Esophagus muscularis mucosa (tissue), 4 donors: Measurements from ENCODE around the gene ZNF362. TPM values are rescaled to one million over a fixed set of nuclear protein-coding genes. Genes with fewer than 3 reads are reported as not detected.

Experiments
- DNase-seq: peaks from one replicate; pipeline ENCODE4 v3.0.0-alpha.2; 2017; ENCODE audit errors: extremely low spot score
- H3K27ac ChIP-seq, 4 donors: fragments of 200-600 bp; sonication (generic); replicated peaks in 1 of 4; 1 replicate in 3 of 4; 2 replicates in 1 of 4; pipeline ENCODE4 v1.5.1; 2016 to 2019; ENCODE audit warnings: mild to moderate bottlenecking in 1 of 4
- H3K27me3 ChIP-seq, 4 donors: fragments of 200-600 bp; sonication (generic); one replicate each; pipeline versions ENCODE4 v1.5.1 to v1.6.0; 2016 to 2019
- H3K36me3 ChIP-seq, 4 donors: fragments of 200-600 bp; sonication (generic); one replicate each; pipeline ENCODE4 v1.5.1; 2016 to 2019
- H3K4me1 ChIP-seq, 4 donors: fragments of 200-600 bp; sonication (generic); one replicate each; pipeline ENCODE4 v1.5.1; 2016 to 2019
- H3K4me3 ChIP-seq, 4 donors: fragments of 200-600 bp; sonication (generic); 1 replicate in 2 of 4; 2 replicates in 2 of 4; pipeline ENCODE4 v1.5.1; 2016 to 2019; ENCODE audit warnings: mild to moderate bottlenecking in 4 of 4, moderate library complexity in 1 of 4
- H3K9me3 ChIP-seq, 4 donors: fragments of 200-600 bp; sonication (generic); 1 replicate in 3 of 4; 2 replicates in 1 of 4; pipeline ENCODE4 v1.5.1; 2016 to 2019
- CTCF ChIP-seq, 3 experiments: fragments of 200-600 bp in 2 of 3; fragments of 450-650 bp in 1 of 3; sonication (generic) in 2 of 3; IDR thresholded peaks; one replicate each; pipeline ENCODE4 v1.5.1; 2017 to 2019; ENCODE audit warnings: antibody characterized with exemption in 3 of 3, mild to moderate bottlenecking in 2 of 3, moderate library complexity in 1 of 3
- EP300 ChIP-seq: sonication (generic); formaldehyde crosslinking; IDR thresholded peaks from one replicate; pipeline ENCODE4 v1.6.1; 2017; ENCODE audit warnings: antibody characterized with exemption
- POLR2A ChIP-seq: fragments of 450-650 bp; IDR thresholded peaks from one replicate; pipeline ENCODE4 v1.6.1; 2017; ENCODE audit warnings: antibody characterized with exemption, moderate library complexity, mild to moderate bottlenecking, low read depth
- POLR2AphosphoS5 ChIP-seq, 2 donors: sonication (generic); formaldehyde crosslinking; IDR thresholded peaks; one replicate each; pipeline ENCODE4 v1.6.1; 2017; ENCODE audit warnings: antibody characterized with exemption in 2 of 2
- WGBS: methylation state at CpG from one replicate; pipeline ENCODE4 v1.1.5; 2018; 5-methylcytosine and 5-hydroxymethylcytosine counted together
- intact Hi-C: fragments of 100-400 bp; cut with DNase I; formaldehyde crosslinking; loops from one replicate; pipeline ENCODE4 v1.15.1; 2023
- total RNA-seq, 4 donors: library from RNA; depleted of rRNA; stranded (reverse); fragments of >200 nt; gene quantifications; one replicate each; pipeline versions ENCODE4 v1.1.0 to v1.2.1, GENCODE V29; 2016

The ZNF362 gene
- total RNA-seq, 4 donors from 2014 or later, result 17.2 to 35.3 (median 25.1) TPM

GRCh38 chr1:33322109-33322508 lies 65.8 kb downstream of the ZNF362 start:
- no peak for DNase-seq
- H3K36me3 ChIP-seq, result peaks cover 40 to 53% (median 53%) of the 10 kb centered on the region in 4 donors
- no peak overlapping the region for H3K27ac ChIP-seq
- H3K4me3 ChIP-seq, result no peak overlapping the region
- no peaks in the 10 kb centered on the region for H3K27me3 ChIP-seq
- intact Hi-C loops, result no loop called here
- H3K9me3 ChIP-seq, result no peaks in the 10 kb centered on the region
- 75% methylated on average over 6 of the region's 6 CpGs for WGBS
- H3K4me1 ChIP-seq, result peaks cover 13 to 20% (median 16%) of the 10 kb centered on the region in 4 donors
- no peak for TF ChIP-seq EP300
- no peak for TF ChIP-seq CTCF (IDR thresholded peaks at IDR 0.05)
- no peak for TF ChIP-seq POLR2A
- TF ChIP-seq POLR2AphosphoS5 (IDR thresholded peaks at IDR 0.05), result peak in 1 of 2 donors; percentile 12

- H3K4me1 ChIP-seq, result peaks cover 22 to 29% (median 25%) of the 10 kb centered on the region in 4 donors
- TF ChIP-seq CTCF (IDR thresholded peaks at IDR 0.05), result no peak
- no peak for TF ChIP-seq POLR2A
- TF ChIP-seq POLR2AphosphoS5 (IDR thresholded peaks at IDR 0.05), result peak in 1 of 2 donors; percentile 36
- peaks cover 47 to 62% (median 61%) of the 10 kb centered on the region in 4 donors for H3K36me3 ChIP-seq
- no peak for DNase-seq
- WGBS, result 72% methylated on average over 10 of the region's 10 CpGs
- intact Hi-C loops, result no loop called here
- H3K27me3 ChIP-seq, result no peaks in the 10 kb centered on the region
- H3K4me3 ChIP-seq, result no peak overlapping the region
- H3K9me3 ChIP-seq, result no peaks in the 10 kb centered on the region
- H3K27ac ChIP-seq, result peak overlapping the region in 2 of 4 donors; percentile 23 to 55
These were observed 66.7 kb downstream of the ZNF362 start for GRCh38 chr1:33322870-33323585.

GRCh38 chr1:33323663-33324477 lies 67.6 kb downstream of the ZNF362 start:
- intact Hi-C loops, result no loop called here
- H3K36me3 ChIP-seq, result peaks cover 56 to 71% (median 69%) of the 10 kb centered on the region in 4 donors
- no peaks in the 10 kb centered on the region for H3K27me3 ChIP-seq
- DNase-seq, result no peak
- H3K4me1 ChIP-seq, result peaks cover 31 to 37% (median 33%) of the 10 kb centered on the region in 4 donors
- H3K27ac ChIP-seq, result peak overlapping the region; percentile 10 to 55 (median 20)
- no peak overlapping the region for H3K4me3 ChIP-seq
- TF ChIP-seq POLR2A (no peak), CTCF (IDR thresholded peaks at IDR 0.05) (no peak), EP300 (no peak), POLR2AphosphoS5 (IDR thresholded peaks at IDR 0.05) (no peak)
- H3K9me3 ChIP-seq, result no peaks in the 10 kb centered on the region
- WGBS, result 54% methylated on average over 7 of the region's 14 CpGs

GRCh38 chr1:33324677-33325575 lies 68.6 kb downstream of the ZNF362 start:
- Histone ChIP-seq H3K4me1 (peaks cover 33 to 43% (median 35%) of the 10 kb centered on the region in 4 donors), H3K27ac (peak overlapping the region in 3 of 4 donors; percentile 10 to 55 (median 18)), H3K27me3 (no peaks in the 10 kb centered on the region), H3K4me3 (no peak overlapping the region), H3K36me3 (peaks cover 66 to 81% (median 80%) of the 10 kb centered on the region in 4 donors), H3K9me3 (no peaks in the 10 kb centered on the region)
- TF ChIP-seq POLR2AphosphoS5 (IDR thresholded peaks at IDR 0.05), result no peak
- no peak for TF ChIP-seq POLR2A
- no peak for TF ChIP-seq CTCF (IDR thresholded peaks at IDR 0.05)
- TF ChIP-seq EP300, result no peak
- WGBS, result 71% methylated on average over 19 of the region's 22 CpGs
- intact Hi-C loops, result no loop called here
- DNase-seq, result no peak
